ENCODE measurements around the gene LMNTD2. TPM values are rescaled to one million over a fixed set of nuclear protein-coding genes. Genes with fewer than 3 reads are reported as not detected.

The LMNTD2 gene
- total and polyA plus RNA-seq, 2 of the 13 experiments (the other 11 are each of a cell fraction or from before 2014, with no cell fraction given): 1.1 to 3.1 TPM

- TF ChIP-seq KDM4B (CRISPR knock-in tag; IDR thresholded peaks at IDR 0.05) (no peak; the same call in 1 of the 2 replicates), YY1 (IDR thresholded peaks at IDR 0.05; ENCODE audit: insufficient read depth, insufficient replicate concordance, low read depth, low read length) (no peak), ZNF33A (CRISPR knock-in tag; IDR thresholded peaks at IDR 0.05; ENCODE audit: borderline replicate concordance) (no peak), MAZ (IDR thresholded peaks at IDR 0.05; ENCODE audit: borderline replicate concordance, low read depth, low read length) (no peak), MAZ (CRISPR knock-in tag; IDR thresholded peaks at IDR 0.05; ENCODE audit: low read depth) (no peak), ZNF224 (CRISPR knock-in tag; IDR thresholded peaks at IDR 0.05) (no peak), TCF7L2 (IDR thresholded peaks at IDR 0.05; ENCODE audit: low read depth, low read length) (no peak), ZNF781 (CRISPR knock-in tag; IDR thresholded peaks at IDR 0.05; ENCODE audit: borderline replicate concordance, not compliant biosample characterization) (no peak), TFAP4 (IDR thresholded peaks at IDR 0.05; ENCODE audit: borderline replicate concordance, low read depth) (peak; percentile 76; the same call in 1 of the 2 replicates), ZNF160 (CRISPR knock-in tag; IDR thresholded peaks at IDR 0.05) (no peak), SPEN (CRISPR knock-in tag; IDR thresholded peaks at IDR 0.05; ENCODE audit: low read depth) (peak; percentile 37; the same call in 1 of the 2 replicates), THRA (CRISPR knock-in tag; IDR thresholded peaks at IDR 0.05; ENCODE audit: borderline replicate concordance) (peak; percentile 21; the same call in 1 of the 2 replicates), ZNF720 (CRISPR knock-in tag; IDR thresholded peaks at IDR 0.05) (no peak), ZNF382 (CRISPR knock-in tag; IDR thresholded peaks at IDR 0.05; ENCODE audit: borderline replicate concordance) (no peak), ZNF878 (CRISPR knock-in tag; IDR thresholded peaks at IDR 0.05) (no peak), PHF21A (CRISPR knock-in tag; IDR thresholded peaks at IDR 0.05) (no peak), NFATC3 (CRISPR knock-in tag; IDR thresholded peaks at IDR 0.05) (no peak), TBX2 (CRISPR knock-in tag; IDR thresholded peaks at IDR 0.05; ENCODE audit: borderline replicate concordance) (no peak), HOXA9 (CRISPR knock-in tag; IDR thresholded peaks at IDR 0.05; ENCODE audit: borderline replicate concordance) (no peak), ARID4A (CRISPR knock-in tag; IDR thresholded peaks at IDR 0.05; ENCODE audit: borderline replicate concordance) (peak; percentile 46; the same call in 1 of the 2 replicates), PCBP1 (IDR thresholded peaks at IDR 0.05; ENCODE audit: borderline replicate concordance, low read depth, low read length) (0 out of 2 replicates have a peak, but pooled peaks have one; percentile 39), NFKBIZ (CRISPR knock-in tag; IDR thresholded peaks at IDR 0.05) (no peak), GABPB1 (CRISPR knock-in tag; IDR thresholded peaks at IDR 0.05) (no peak)
Observed at GRCh38 chr11:553083-553987, 7.2 kb downstream of the LMNTD2 start (continued).

Measured in HepG2 (cell line).